ENCODE results near the gene TELO2.

DNA sequence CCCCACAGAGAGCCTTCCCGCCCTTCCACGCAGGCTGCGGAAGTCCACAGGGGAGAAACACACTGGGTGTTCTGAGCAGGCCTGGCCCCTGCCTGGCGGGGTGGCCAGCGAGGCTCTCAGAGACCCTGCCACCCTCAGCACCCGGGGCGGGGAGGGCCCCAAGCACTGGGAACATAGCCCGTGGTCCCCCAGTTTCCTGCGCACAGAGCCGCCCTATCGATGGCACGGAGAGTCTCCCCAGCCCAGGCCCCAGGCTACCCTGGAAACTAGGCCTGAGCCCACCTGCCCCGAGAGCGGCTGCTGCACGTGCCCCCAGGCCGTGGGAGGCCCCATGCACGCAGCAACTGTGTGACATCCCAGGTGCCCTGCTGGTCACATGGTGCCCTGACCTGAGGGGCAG lies 38.6 kb upstream of the TELO2 start:
- TF ChIP-seq, protein P1, sequence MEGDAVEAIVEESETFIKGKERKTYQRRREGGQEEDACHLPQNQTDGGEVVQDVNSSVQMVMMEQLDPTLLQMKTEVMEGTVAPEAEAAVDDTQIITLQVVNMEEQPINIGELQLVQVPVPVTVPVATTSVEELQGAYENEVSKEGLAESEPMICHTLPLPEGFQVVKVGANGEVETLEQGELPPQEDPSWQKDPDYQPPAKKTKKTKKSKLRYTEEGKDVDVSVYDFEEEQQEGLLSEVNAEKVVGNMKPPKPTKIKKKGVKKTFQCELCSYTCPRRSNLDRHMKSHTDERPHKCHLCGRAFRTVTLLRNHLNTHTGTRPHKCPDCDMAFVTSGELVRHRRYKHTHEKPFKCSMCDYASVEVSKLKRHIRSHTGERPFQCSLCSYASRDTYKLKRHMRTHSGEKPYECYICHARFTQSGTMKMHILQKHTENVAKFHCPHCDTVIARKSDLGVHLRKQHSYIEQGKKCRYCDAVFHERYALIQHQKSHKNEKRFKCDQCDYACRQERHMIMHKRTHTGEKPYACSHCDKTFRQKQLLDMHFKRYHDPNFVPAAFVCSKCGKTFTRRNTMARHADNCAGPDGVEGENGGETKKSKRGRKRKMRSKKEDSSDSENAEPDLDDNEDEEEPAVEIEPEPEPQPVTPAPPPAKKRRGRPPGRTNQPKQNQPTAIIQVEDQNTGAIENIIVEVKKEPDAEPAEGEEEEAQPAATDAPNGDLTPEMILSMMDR (conservative IDR thresholded peaks at IDR 0.05 in 1 of 2, IDR thresholded peaks at IDR 0.05 in 1 of 2; ENCODE audit: low read depth in 1 of 2, low read length in 2 of 2), result no peak
- TF ChIP-seq EZH2 (IDR thresholded peaks at IDR 0.05; ENCODE audit: low read length, missing control alignments), result no peak
